ENCODE data around the gene MCTP2.

- TF ChIP-seq JUNB (CRISPR knock-in tag; conservative IDR thresholded peaks at IDR 0.05) (no peak), NFXL1 (CRISPR knock-in tag; IDR thresholded peaks at IDR 0.05) (no peak), NCOA6 (IDR thresholded peaks at IDR 0.05) (no peak), NFYB (IDR thresholded peaks at IDR 0.05; ENCODE audit: extremely low read depth, insufficient read length) (no peak), CREB1 (IDR thresholded peaks at IDR 0.05) (no peak), CREB1 (CRISPR knock-in tag; IDR thresholded peaks at IDR 0.05) (no peak), SP1 (CRISPR knock-in tag; IDR thresholded peaks at IDR 0.05) (no peak), HINFP (tag; conservative IDR thresholded peaks at IDR 0.05; ENCODE audit: low read depth) (no peak), ZFX (CRISPR knock-in tag; IDR thresholded peaks at IDR 0.05) (no peak), POLR2A (conservative IDR thresholded peaks at IDR 0.05) (no peak), RFX5 (IDR thresholded peaks at IDR 0.05; ENCODE audit: low read depth, low read length) (no peak), C11orf30 (IDR thresholded peaks at IDR 0.05; ENCODE audit: low read depth) (no peak), ZFP30 (CRISPR knock-in tag; IDR thresholded peaks at IDR 0.05; ENCODE audit: borderline replicate concordance) (no peak)
These were observed 211.1 kb downstream of the MCTP2 start for GRCh38 chr15:94442480-94442879.

Data from K562 (cell line).